OCI-LY7 (cell line): ENCODE data around the gene ZNF438. TPM values are rescaled to one million over a fixed set of nuclear protein-coding genes. Genes with fewer than 3 reads are reported as not detected.

ENCODE experiments used
- Bru-seq: library from RNA; stranded (reverse); fragments of 400-500 nt; gene quantifications from one replicate; lab custom pipeline; 2021; lab: Mats Ljungman, UMichigan
- BruChase-seq, 2 experiments: library from RNA; stranded (reverse); fragments of 400-500 nt; gene quantifications; one replicate each; lab custom pipeline; 2021; lab: Mats Ljungman, UMichigan
- BruUV-seq: library from RNA; stranded (reverse); fragments of 400-500 nt; replicated peaks from 2 replicates; lab custom pipeline; 2021; lab: Mats Ljungman, UMichigan
- CTCF ChIA-PET: fragments of 300-600 bp; sonication (Branson Sonifier 250); formaldehyde crosslinking; loops from one replicate; lab custom pipeline; 2022; ENCODE audit warnings: antibody characterized with exemption; ENCODE audit not compliant: unreplicated experiment; lab: Charles Lee
- POLR2A ChIA-PET: fragments of 300-600 bp; sonication (Branson Sonifier 250); formaldehyde crosslinking; loops from one replicate; lab custom pipeline; 2022; ENCODE audit warnings: antibody characterized with exemption; lab: Charles Lee
- DNase-seq: peaks from one replicate; pipeline ENCODE4 v3.0.0-alpha.2; 2015; ENCODE audit warnings: low spot score
- H2AFZ ChIP-seq: fragments of 200-600 bp; sonication (generic), shearing (Covaris generic); 2 replicates; pipeline ENCODE4 v1.6.1; 2014; ENCODE audit warnings: mild to moderate bottlenecking, antibody characterized with exemption, low read length, moderate library complexity
- H3K27ac ChIP-seq: fragments of 200-600 bp; sonication (generic); 2 replicates; pipeline ENCODE4 v1.5.1; 2014; ENCODE audit warnings: mixed run types, low read depth, mild to moderate bottlenecking, moderate library complexity, low read length, inconsistent platforms; ENCODE audit not compliant: poor library complexity, severe bottlenecking
- H3K36me3 ChIP-seq: fragments of 200-600 bp; sonication (generic); 2 replicates; pipeline ENCODE4 v1.6.1; 2014; ENCODE audit warnings: mild to moderate bottlenecking, antibody characterized with exemption, low read length, moderate library complexity, mixed read lengths; ENCODE audit not compliant: insufficient read depth
- H3K4me1 ChIP-seq: fragments of 200-600 bp; sonication (generic); 2 replicates; pipeline ENCODE4 v1.5.1; 2014; ENCODE audit warnings: mild to moderate bottlenecking, low read length; ENCODE audit not compliant: insufficient read depth, poor library complexity, severe bottlenecking
- H3K4me2 ChIP-seq: fragments of 200-600 bp; sonication (generic); 2 replicates; pipeline ENCODE4 v1.6.1; 2014; ENCODE audit warnings: mild to moderate bottlenecking, low read length
- H3K4me3 ChIP-seq: fragments of 200-600 bp; sonication (generic); 2 replicates; pipeline ENCODE4 v1.5.1; 2014; ENCODE audit warnings: mild to moderate bottlenecking, low read depth, low read length; ENCODE audit not compliant: poor library complexity, severe bottlenecking
- H3K79me2 ChIP-seq: fragments of 200-600 bp; sonication (generic); 2 replicates; pipeline ENCODE4 v1.6.1; 2016; ENCODE audit warnings: low read depth, mild to moderate bottlenecking, low read length, moderate library complexity, mixed read lengths; ENCODE audit not compliant: insufficient read depth
- H3K9me2 ChIP-seq: fragments of 200-600 bp; sonication (generic); 2 replicates; pipeline ENCODE4 v1.6.1; 2016; ENCODE audit warnings: mild to moderate bottlenecking, low read length, mixed read lengths; ENCODE audit not compliant: insufficient read depth
- H3K9me3 ChIP-seq: fragments of 200-600 bp; sonication (generic); 2 replicates; pipeline ENCODE4 v1.6.1; 2014; ENCODE audit warnings: mild to moderate bottlenecking, mixed run types, low read length, mixed read lengths
- H4K20me1 ChIP-seq: fragments of 200-600 bp; sonication (generic); 2 replicates; pipeline ENCODE4 v1.6.1; 2014; ENCODE audit warnings: mild to moderate bottlenecking, antibody characterized with exemption, low read length, moderate library complexity, mixed read lengths; ENCODE audit not compliant: insufficient read depth
- EZH2phosphoT487 ChIP-seq: fragments of 200-600 bp; sonication (generic); IDR thresholded peaks from 2 replicates; pipeline ENCODE4 v1.6.1; 2018; ENCODE audit warnings: low read depth, borderline replicate concordance, mild to moderate bottlenecking, mixed run types, antibody characterized with exemption, low read length, moderate library complexity, mixed read lengths
- intact Hi-C: fragments of 100-400 bp; cut with micrococcal nuclease; formaldehyde crosslinking; loops from one replicate; pipeline ENCODE4 v1.10.0; 2022; ENCODE audit not compliant: unreplicated experiment
- long read RNA-seq: library from polyadenylated mRNA; stranded (forward); transcript quantifications from one replicate; pipeline ENCODE4 v2.0.0, GENCODE V29; 2022
- total RNA-seq, 2 experiments: library from RNA; depleted of rRNA in 1 of 2; stranded (reverse); fragments of >200 nt in 1 of 2; shearing (Covaris generic) in 1 of 2; gene quantifications; 2 replicates each; pipeline ENCODE4 v1.2.3, GENCODE V29; 2014 to 2022
- TF ChIP-seq, protein P1 (sequence below): fragments of 200-600 bp; sonication (generic); conservative IDR thresholded peaks from 2 replicates; pipeline ENCODE4 v1.5.1; 2014; ENCODE audit warnings: mild to moderate bottlenecking, antibody characterized with exemption, low read length, moderate library complexity, mixed read lengths

ZNF438 gene, protein sequence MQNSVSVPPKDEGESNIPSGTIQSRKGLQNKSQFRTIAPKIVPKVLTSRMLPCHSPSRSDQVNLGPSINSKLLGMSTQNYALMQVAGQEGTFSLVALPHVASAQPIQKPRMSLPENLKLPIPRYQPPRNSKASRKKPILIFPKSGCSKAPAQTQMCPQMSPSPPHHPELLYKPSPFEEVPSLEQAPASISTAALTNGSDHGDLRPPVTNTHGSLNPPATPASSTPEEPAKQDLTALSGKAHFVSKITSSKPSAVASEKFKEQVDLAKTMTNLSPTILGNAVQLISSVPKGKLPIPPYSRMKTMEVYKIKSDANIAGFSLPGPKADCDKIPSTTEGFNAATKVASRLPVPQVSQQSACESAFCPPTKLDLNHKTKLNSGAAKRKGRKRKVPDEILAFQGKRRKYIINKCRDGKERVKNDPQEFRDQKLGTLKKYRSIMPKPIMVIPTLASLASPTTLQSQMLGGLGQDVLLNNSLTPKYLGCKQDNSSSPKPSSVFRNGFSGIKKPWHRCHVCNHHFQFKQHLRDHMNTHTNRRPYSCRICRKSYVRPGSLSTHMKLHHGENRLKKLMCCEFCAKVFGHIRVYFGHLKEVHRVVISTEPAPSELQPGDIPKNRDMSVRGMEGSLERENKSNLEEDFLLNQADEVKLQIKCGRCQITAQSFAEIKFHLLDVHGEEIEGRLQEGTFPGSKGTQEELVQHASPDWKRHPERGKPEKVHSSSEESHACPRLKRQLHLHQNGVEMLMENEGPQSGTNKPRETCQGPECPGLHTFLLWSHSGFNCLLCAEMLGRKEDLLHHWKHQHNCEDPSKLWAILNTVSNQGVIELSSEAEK
- total RNA-seq (2014; rRNA removed; shearing (Covaris generic)) (1.3 and 2.0 TPM in 2 replicates), total RNA-seq (2022) (2.1 and 2.5 TPM in 2 replicates), Bru-seq, nascent RNA (percentile 47 among the genes with signal in this experiment), BruChase-seq, experiment 1, labeled RNA remaining after a 6-hour chase (percentile 47 among the genes with signal in this experiment), BruChase-seq, experiment 2, labeled RNA remaining after a 2-hour chase (percentile 50 among the genes with signal in this experiment)
- long read RNA-seq, partial matches to known transcripts: 2 of 11 reads
- long read RNA-seq, other reads (novel, unspliced or antisense): 8 of 11 reads

DNA sequence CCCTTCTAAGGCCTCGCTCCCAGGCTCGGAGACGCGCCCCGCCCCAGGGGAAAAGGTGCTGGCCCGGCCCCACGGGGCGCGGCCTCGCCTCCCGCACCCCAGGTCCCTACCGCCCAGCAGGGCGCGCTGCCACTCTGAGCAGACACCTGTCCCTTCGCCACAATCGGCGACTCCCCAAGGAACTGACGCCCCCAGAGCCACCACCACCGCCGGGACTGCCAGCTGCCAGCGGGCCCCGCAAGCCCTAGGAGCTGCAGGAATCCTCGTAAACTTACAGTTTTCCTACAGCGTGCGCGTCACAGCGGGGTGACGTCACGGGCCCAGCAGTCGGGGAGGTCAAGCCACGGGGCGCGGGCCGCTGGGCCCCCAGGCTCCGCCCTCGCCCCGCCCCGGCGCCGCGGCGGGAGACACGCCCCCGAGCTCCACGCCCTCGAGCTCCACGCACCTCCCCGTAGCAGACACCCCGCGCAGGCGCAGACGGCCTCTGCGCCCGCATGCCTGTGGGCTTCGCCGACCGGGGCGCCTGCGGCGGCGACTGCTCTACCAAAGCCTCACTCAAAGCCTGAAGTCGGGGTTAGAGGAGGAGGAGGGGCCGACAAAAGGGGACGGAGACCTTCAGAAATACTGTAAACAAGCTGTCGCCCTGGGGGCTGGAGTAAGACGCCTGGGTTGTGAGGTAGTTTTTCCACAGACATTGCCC, at the start of gene ZNF438:
Gene ZNF438 (minus strand): TSS at position 308 of the 700 bp plus-strand sequence. CDS start 154,831 bp downstream, outside the sequence.
- Histone ChIP-seq H3K9me2 (no peaks in the 10 kb centered on the region), H3K4me3 (peak within 1 kb of the TSS; percentile 74), H3K27ac (peak within 1 kb of the TSS; percentile 80), H4K20me1 (no peaks in the 10 kb centered on the region), H3K36me3 (no peaks in the 10 kb centered on the region), H2AFZ (peak within 1 kb of the TSS; percentile 99), H3K9me3 (no peaks in the 10 kb centered on the region), H3K79me2 (no peaks in the 10 kb centered on the region), H3K4me2 (peak within 1 kb of the TSS; percentile 99), H3K4me1 (peaks cover 8% of the 10 kb centered on the region)
- intact Hi-C loops: loop anchor here (1.0 to 5.0 kb wide), 4 partner anchors 287 to 731 kb away; no protein-coding TSS in a partner anchor
- BruUV-seq: no TSS peak
- TF ChIP-seq, protein P1, sequence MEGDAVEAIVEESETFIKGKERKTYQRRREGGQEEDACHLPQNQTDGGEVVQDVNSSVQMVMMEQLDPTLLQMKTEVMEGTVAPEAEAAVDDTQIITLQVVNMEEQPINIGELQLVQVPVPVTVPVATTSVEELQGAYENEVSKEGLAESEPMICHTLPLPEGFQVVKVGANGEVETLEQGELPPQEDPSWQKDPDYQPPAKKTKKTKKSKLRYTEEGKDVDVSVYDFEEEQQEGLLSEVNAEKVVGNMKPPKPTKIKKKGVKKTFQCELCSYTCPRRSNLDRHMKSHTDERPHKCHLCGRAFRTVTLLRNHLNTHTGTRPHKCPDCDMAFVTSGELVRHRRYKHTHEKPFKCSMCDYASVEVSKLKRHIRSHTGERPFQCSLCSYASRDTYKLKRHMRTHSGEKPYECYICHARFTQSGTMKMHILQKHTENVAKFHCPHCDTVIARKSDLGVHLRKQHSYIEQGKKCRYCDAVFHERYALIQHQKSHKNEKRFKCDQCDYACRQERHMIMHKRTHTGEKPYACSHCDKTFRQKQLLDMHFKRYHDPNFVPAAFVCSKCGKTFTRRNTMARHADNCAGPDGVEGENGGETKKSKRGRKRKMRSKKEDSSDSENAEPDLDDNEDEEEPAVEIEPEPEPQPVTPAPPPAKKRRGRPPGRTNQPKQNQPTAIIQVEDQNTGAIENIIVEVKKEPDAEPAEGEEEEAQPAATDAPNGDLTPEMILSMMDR: peak; percentile 75
- TF ChIP-seq EZH2phosphoT487: no peak
- ChIA-PET CTCF (no interaction called here), POLR2A (interaction anchor here (1.0 to 1.4 kb wide), 4 partner anchors 15 to 289 kb away, joined by 3 to 9 read pairs (median 4); no protein-coding TSS in a partner anchor)
- peak; percentile 92 for DNase-seq

DNA sequence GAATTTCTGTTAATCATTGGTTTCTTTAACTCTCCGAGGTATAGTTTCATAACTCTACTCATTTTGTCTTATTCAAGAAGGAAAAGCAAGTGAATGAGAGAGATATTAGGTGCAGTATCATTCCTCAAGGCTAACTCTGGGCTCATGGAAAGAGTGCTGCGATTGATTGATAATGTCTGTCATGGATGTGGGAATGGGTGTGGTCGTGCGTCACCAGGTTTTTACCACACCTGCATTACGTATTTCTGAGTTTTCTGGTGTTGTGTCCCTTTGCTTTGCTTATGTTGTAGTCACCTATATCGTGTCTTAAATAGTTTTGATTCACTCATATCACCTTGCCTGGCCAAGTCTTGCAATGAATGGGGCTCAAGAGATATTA, 44.9 kb upstream of the ZNF438 start:
- no TSS peak for BruUV-seq
- no peak overlapping the region for H3K4me3 ChIP-seq
- H3K9me2 ChIP-seq: no peaks in the 10 kb centered on the region
- TF ChIP-seq, protein P1: no peak
- no peak for TF ChIP-seq EZH2phosphoT487
- CTCF ChIA-PET: no interaction called here
- no peak overlapping the region for H3K4me2 ChIP-seq
- no peaks in the 10 kb centered on the region for H4K20me1 ChIP-seq
- no peak for DNase-seq
- H3K4me1 ChIP-seq: no peaks in the 10 kb centered on the region
- no peak overlapping the region for H3K27ac ChIP-seq
- intact Hi-C loops: no loop called here
- no peaks in the 10 kb centered on the region for H3K79me2 ChIP-seq
- POLR2A ChIA-PET: no interaction called here
- H3K9me3 ChIP-seq: no peaks in the 10 kb centered on the region
- no peak overlapping the region for H2AFZ ChIP-seq
- no peaks in the 10 kb centered on the region for H3K36me3 ChIP-seq
